SK-N-SH (cell line): Measurements from ENCODE around the gene FAM114A1. TPM values are rescaled to one million over a fixed set of nuclear protein-coding genes. Genes with fewer than 3 reads are reported as not detected.

ENCODE experiments used
- CTCF ChIA-PET: fragments of 300-600, 350-600 bp; formaldehyde crosslinking; extraction: SDS; loops from one replicate; lab custom pipeline; 2021; lab: Yijun Ruan, JAX
- POLR2A ChIA-PET: fragments of 350-600 bp; sonication (Branson Sonifier 250); formaldehyde crosslinking; extraction: SDS; loops from one replicate; lab custom pipeline; 2020; ENCODE audit warnings: antibody characterized with exemption, inconsistent platforms; lab: Yijun Ruan, JAX
- DNase-seq: peaks from one replicate; pipeline ENCODE4 v3.0.0; 2012
- H2AFZ ChIP-seq: fragments of 200-600 bp; sonication (generic); 2 replicates; pipeline ENCODE4 v1.8.1; 2016; ENCODE audit warnings: antibody characterized with exemption, mild to moderate bottlenecking, low read depth
- H3F3A ChIP-seq: fragments of 200-600 bp; sonication (generic); replicated peaks from 2 replicates; pipeline ENCODE3; 2016; ENCODE audit warnings: antibody characterized with exemption, mild to moderate bottlenecking; ENCODE audit not compliant: insufficient read depth
- H3K27ac ChIP-seq, 2 experiments: fragments of 200-500 bp in 1 of 2; fragments of 200-600 bp in 1 of 2; sonication (Bioruptor generic) in 1 of 2; sonication (generic), shearing (Covaris generic) in 1 of 2; 2 replicates each; pipeline versions ENCODE4 v1.5.1 to v1.6.1; 2014 to 2016; ENCODE audit warnings: low read depth in 2 of 2, inconsistent platforms in 1 of 2, low read length in 1 of 2, mild to moderate bottlenecking in 1 of 2, mixed read lengths in 1 of 2
- H3K27me3 ChIP-seq: fragments of 200-600 bp; sonication (generic), shearing (Covaris generic); 2 replicates; pipeline ENCODE4 v1.6.1; 2016; ENCODE audit warnings: mixed run types; ENCODE audit not compliant: insufficient read depth
- H3K36me3 ChIP-seq, 2 experiments: fragments of 200-500 bp in 1 of 2; fragments of 200-600 bp in 1 of 2; sonication (Bioruptor generic) in 1 of 2; sonication (generic) in 1 of 2; replicated peaks in 1 of 2; 2 replicates each; pipeline versions ENCODE3 to v1.5.1; 2014 to 2016; ENCODE audit warnings: low read length in 1 of 2, mild to moderate bottlenecking in 1 of 2; ENCODE audit not compliant: insufficient read depth in 2 of 2, control insufficient read depth in 1 of 2
- H3K4me1 ChIP-seq, 2 experiments: fragments of 200-500 bp in 1 of 2; fragments of 200-600 bp in 1 of 2; sonication (Bioruptor generic) in 1 of 2; sonication (generic), shearing (Covaris generic) in 1 of 2; 2 replicates each; pipeline versions ENCODE4 v1.5.1 to v1.6.1; 2014 to 2016; ENCODE audit warnings: low read depth in 1 of 2, low read length in 1 of 2, mixed run types in 1 of 2; ENCODE audit not compliant: insufficient read depth in 2 of 2, control insufficient read depth in 1 of 2
- H3K4me2 ChIP-seq: fragments of 200-600 bp; sonication (generic), shearing (Covaris generic); 2 replicates; pipeline ENCODE4 v1.6.1; 2017; ENCODE audit warnings: mixed run types
- H3K4me3 ChIP-seq, 2 experiments: fragments of 200-500 bp in 1 of 2; fragments of 200-600 bp in 1 of 2; sonication (Bioruptor generic) in 1 of 2; sonication (generic), shearing (Covaris generic) in 1 of 2; 2 replicates each; pipeline versions ENCODE4 v1.5.1 to v1.8.1; 2014 to 2016; ENCODE audit warnings: low read depth in 2 of 2, inconsistent platforms in 1 of 2, low read length in 1 of 2, mild to moderate bottlenecking in 1 of 2, mixed read lengths in 1 of 2, moderate library complexity in 1 of 2
- H3K79me2 ChIP-seq: fragments of 200-600 bp; sonication (generic); 2 replicates; pipeline ENCODE4 v1.8.1; 2017; ENCODE audit warnings: mild to moderate bottlenecking; ENCODE audit not compliant: insufficient read depth
- H3K9ac ChIP-seq: fragments of 200-600 bp; sonication (generic); 2 replicates; pipeline ENCODE4 v1.6.1; 2017; ENCODE audit warnings: mixed run types
- H3K9me2 ChIP-seq: fragments of 200-600 bp; sonication (generic); 2 replicates; pipeline ENCODE4 v1.6.1; 2017; ENCODE audit warnings: mixed run types
- H3K9me3 ChIP-seq: fragments of 200-600 bp; sonication (generic); 2 replicates; pipeline ENCODE4 v1.6.1; 2017; ENCODE audit warnings: mixed run types, mild to moderate bottlenecking, moderate library complexity
- H4K20me1 ChIP-seq: fragments of 200-600 bp; sonication (generic); 2 replicates; pipeline ENCODE4 v1.6.1; 2017; ENCODE audit warnings: mild to moderate bottlenecking, mixed run types; ENCODE audit not compliant: insufficient read depth
- ELF1 ChIP-seq: IDR thresholded peaks from 2 replicates; pipeline ENCODE4 v1.4.0; 2012
- EZH2phosphoT487 ChIP-seq: fragments of 200-600 bp; sonication (generic); IDR thresholded peaks from 2 replicates; pipeline ENCODE4 v1.6.1; 2017; ENCODE audit warnings: low read depth, mixed run types, mild to moderate bottlenecking, antibody characterized with exemption, moderate library complexity, borderline replicate concordance
- FOSL2 ChIP-seq: IDR thresholded peaks from 2 replicates; pipeline ENCODE4 v1.4.0; 2012; ENCODE audit warnings: low read depth, mild to moderate bottlenecking, moderate library complexity, borderline replicate concordance
- FOXJ3 ChIP-seq: sonication (generic); formaldehyde crosslinking; IDR thresholded peaks from 2 replicates; pipeline ENCODE4 v1.5.1; 2020; ENCODE audit warnings: mild to moderate bottlenecking, missing genetic modification reagents
- FOXM1 ChIP-seq: IDR thresholded peaks from 2 replicates; pipeline ENCODE4 v1.4.0; 2012; ENCODE audit warnings: low read depth, mild to moderate bottlenecking
- GATA2 ChIP-seq: sonication (generic); formaldehyde crosslinking; IDR thresholded peaks from 2 replicates; pipeline ENCODE4 v1.5.0; 2020; ENCODE audit warnings: mild to moderate bottlenecking, missing genetic modification reagents
- NFIC ChIP-seq: IDR thresholded peaks from 2 replicates; pipeline ENCODE4 v1.4.0; 2012; ENCODE audit warnings: borderline replicate concordance
- NRF1 ChIP-seq: IDR thresholded peaks from 2 replicates; pipeline ENCODE4 v1.6.1; 2012; ENCODE audit warnings: low read depth, mild to moderate bottlenecking, low read length
- SIN3A ChIP-seq: IDR thresholded peaks from 2 replicates; pipeline ENCODE4 v1.6.1; 2012; ENCODE audit warnings: low read depth, mild to moderate bottlenecking, low read length, moderate library complexity, borderline replicate concordance
- SMC3 ChIP-seq: IDR thresholded peaks from 2 replicates; pipeline ENCODE4 v1.6.1; 2012; ENCODE audit warnings: low read depth, low read length, improper control_type of control experiment
- TCF12 ChIP-seq: IDR thresholded peaks from 2 replicates; pipeline ENCODE4 v1.4.0; 2012
- WGBS: methylation state at CpG from one replicate; pipeline ENCODE4 v1.1.6; 2017; ENCODE audit warnings: low lambda C conversion rate; 5-methylcytosine and 5-hydroxymethylcytosine counted together
- polyA plus RNA-seq, 3 experiments: library from polyadenylated mRNA; depleted of rRNA; stranded (reverse); fragments of >200 nt; gene quantifications; 2 replicates each; pipeline ENCODE4 v1.2.3, GENCODE V29; 2012
- TF ChIP-seq, protein P1 (sequence below): IDR thresholded peaks from 2 replicates; pipeline ENCODE4 v1.6.1; 2012; ENCODE audit warnings: mild to moderate bottlenecking, low read depth, low read length, moderate library complexity
- TF ChIP-seq, protein P2 (sequence below): fragments of 150-350 bp; IDR thresholded peaks from 2 replicates; pipeline ENCODE4 v1.6.1; 2017; ENCODE audit warnings: antibody characterized with exemption, low read length, low read depth, borderline replicate concordance
- TF ChIP-seq, protein P3 (sequence below): IDR thresholded peaks from 2 replicates; pipeline ENCODE4 v1.4.0; 2012; ENCODE audit warnings: low read depth, borderline replicate concordance
- TF ChIP-seq, protein P4 (sequence below): IDR thresholded peaks from 2 replicates; pipeline ENCODE4 v1.4.0; 2012; ENCODE audit warnings: low read depth, borderline replicate concordance
- TF ChIP-seq, protein P5 (sequence below): IDR thresholded peaks from 2 replicates; pipeline ENCODE4 v1.4.0; 2012; ENCODE audit warnings: low read depth
- TF ChIP-seq, protein P6 (sequence below): fragments of 200-600 bp; sonication (generic); IDR thresholded peaks from 2 replicates; pipeline ENCODE4 v1.6.1; 2017; ENCODE audit warnings: antibody characterized with exemption, mild to moderate bottlenecking, moderate library complexity

Gene FAM114A1
- polyA plus RNA-seq, 1 of the 3 experiments (the other 2 are of a cell fraction): 54.2 TPM

DNA sequence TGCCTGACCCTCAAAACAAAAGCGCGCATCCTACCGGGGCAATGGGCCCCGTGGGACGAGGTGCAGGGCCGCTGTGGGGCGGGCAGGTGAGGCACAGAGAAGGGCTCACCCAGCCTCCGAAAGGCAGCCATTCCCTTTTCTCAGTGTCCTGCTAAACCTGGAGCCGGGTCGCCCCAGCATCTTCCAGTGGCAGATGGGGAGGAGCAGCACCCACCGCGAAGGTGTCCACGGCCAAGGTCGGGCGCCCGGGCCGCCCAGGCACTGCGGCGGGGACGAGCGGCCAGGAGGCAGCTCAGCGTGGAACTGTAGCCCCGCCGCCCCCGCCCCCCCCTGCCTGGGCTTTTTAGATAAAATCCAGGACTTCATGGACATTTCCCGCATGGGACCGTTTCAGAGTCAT, 43.8 kb upstream of the FAM114A1 start (continued):
- TF ChIP-seq, protein P1, sequence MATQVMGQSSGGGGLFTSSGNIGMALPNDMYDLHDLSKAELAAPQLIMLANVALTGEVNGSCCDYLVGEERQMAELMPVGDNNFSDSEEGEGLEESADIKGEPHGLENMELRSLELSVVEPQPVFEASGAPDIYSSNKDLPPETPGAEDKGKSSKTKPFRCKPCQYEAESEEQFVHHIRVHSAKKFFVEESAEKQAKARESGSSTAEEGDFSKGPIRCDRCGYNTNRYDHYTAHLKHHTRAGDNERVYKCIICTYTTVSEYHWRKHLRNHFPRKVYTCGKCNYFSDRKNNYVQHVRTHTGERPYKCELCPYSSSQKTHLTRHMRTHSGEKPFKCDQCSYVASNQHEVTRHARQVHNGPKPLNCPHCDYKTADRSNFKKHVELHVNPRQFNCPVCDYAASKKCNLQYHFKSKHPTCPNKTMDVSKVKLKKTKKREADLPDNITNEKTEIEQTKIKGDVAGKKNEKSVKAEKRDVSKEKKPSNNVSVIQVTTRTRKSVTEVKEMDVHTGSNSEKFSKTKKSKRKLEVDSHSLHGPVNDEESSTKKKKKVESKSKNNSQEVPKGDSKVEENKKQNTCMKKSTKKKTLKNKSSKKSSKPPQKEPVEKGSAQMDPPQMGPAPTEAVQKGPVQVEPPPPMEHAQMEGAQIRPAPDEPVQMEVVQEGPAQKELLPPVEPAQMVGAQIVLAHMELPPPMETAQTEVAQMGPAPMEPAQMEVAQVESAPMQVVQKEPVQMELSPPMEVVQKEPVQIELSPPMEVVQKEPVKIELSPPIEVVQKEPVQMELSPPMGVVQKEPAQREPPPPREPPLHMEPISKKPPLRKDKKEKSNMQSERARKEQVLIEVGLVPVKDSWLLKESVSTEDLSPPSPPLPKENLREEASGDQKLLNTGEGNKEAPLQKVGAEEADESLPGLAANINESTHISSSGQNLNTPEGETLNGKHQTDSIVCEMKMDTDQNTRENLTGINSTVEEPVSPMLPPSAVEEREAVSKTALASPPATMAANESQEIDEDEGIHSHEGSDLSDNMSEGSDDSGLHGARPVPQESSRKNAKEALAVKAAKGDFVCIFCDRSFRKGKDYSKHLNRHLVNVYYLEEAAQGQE: no peak

DNA sequence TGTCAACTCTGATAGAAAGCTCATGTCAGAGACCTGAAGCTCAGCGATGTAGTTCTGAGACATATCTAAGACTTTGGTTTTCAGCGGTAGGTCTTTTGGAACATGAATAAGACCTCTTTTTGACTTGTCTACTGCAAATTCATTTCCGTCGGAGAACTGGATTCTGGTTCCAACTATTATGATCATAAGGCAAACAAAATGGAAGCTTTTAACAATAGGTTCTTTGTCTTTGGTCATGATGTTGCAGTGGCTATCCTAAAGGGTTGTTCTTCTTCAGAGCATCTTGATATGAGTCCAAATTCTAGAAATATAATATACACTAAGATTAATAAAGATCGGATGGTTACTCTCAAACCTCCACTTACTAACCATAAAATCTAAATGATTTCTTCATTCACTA, 38.4 kb upstream of the FAM114A1 start:
- Histone ChIP-seq H3K4me1 (no peaks in the 10 kb centered on the region), H3K9me2 (no peaks in the 10 kb centered on the region), H3K9me3 (0 out of 2 replicates have a peak, but pooled peaks cover 4% of the 10 kb centered on the region), H3K9ac (no peak overlapping the region), H4K20me1 (no peaks in the 10 kb centered on the region), H3K4me3 (no peak overlapping the region), H3K4me2 (no peak overlapping the region), H3K79me2 (no peaks in the 10 kb centered on the region), H3K27ac (no peak overlapping the region), H2AFZ (no peak overlapping the region), H3K36me3 (no peaks in the 10 kb centered on the region), H3K27me3 (no peaks in the 10 kb centered on the region), H3F3A (no peaks in the 10 kb centered on the region)
- CTCF ChIA-PET: interaction anchor here (0.8 kb wide), 1 partner anchor 43 kb away, joined by 3 read pairs; no protein-coding TSS in a partner anchor
- WGBS: 93% methylated on average over 5 of the region's 5 CpGs
- POLR2A ChIA-PET: no interaction called here
- no peak for DNase-seq
- TF ChIP-seq GATA2 (CRISPR knock-in tag) (no peak), SMC3 (no peak), TCF12 (no peak), NFIC (no peak), EZH2phosphoT487 (no peak), NRF1 (no peak), FOSL2 (no peak), FOXM1 (no peak), FOXJ3 (no peak), ELF1 (no peak), SIN3A (no peak)
- TF ChIP-seq, protein P2, sequence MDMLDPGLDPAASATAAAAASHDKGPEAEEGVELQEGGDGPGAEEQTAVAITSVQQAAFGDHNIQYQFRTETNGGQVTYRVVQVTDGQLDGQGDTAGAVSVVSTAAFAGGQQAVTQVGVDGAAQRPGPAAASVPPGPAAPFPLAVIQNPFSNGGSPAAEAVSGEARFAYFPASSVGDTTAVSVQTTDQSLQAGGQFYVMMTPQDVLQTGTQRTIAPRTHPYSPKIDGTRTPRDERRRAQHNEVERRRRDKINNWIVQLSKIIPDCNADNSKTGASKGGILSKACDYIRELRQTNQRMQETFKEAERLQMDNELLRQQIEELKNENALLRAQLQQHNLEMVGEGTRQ: no peak
- TF ChIP-seq, protein P3, sequence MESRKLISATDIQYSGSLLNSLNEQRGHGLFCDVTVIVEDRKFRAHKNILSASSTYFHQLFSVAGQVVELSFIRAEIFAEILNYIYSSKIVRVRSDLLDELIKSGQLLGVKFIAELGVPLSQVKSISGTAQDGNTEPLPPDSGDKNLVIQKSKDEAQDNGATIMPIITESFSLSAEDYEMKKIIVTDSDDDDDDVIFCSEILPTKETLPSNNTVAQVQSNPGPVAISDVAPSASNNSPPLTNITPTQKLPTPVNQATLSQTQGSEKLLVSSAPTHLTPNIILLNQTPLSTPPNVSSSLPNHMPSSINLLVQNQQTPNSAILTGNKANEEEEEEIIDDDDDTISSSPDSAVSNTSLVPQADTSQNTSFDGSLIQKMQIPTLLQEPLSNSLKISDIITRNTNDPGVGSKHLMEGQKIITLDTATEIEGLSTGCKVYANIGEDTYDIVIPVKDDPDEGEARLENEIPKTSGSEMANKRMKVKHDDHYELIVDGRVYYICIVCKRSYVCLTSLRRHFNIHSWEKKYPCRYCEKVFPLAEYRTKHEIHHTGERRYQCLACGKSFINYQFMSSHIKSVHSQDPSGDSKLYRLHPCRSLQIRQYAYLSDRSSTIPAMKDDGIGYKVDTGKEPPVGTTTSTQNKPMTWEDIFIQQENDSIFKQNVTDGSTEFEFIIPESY: no peak
- TF ChIP-seq, protein P4, sequence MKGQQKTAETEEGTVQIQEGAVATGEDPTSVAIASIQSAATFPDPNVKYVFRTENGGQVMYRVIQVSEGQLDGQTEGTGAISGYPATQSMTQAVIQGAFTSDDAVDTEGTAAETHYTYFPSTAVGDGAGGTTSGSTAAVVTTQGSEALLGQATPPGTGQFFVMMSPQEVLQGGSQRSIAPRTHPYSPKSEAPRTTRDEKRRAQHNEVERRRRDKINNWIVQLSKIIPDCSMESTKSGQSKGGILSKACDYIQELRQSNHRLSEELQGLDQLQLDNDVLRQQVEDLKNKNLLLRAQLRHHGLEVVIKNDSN: no peak
- TF ChIP-seq, protein P5, sequence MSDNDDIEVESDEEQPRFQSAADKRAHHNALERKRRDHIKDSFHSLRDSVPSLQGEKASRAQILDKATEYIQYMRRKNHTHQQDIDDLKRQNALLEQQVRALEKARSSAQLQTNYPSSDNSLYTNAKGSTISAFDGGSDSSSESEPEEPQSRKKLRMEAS: no peak
- TF ChIP-seq, protein P6, sequence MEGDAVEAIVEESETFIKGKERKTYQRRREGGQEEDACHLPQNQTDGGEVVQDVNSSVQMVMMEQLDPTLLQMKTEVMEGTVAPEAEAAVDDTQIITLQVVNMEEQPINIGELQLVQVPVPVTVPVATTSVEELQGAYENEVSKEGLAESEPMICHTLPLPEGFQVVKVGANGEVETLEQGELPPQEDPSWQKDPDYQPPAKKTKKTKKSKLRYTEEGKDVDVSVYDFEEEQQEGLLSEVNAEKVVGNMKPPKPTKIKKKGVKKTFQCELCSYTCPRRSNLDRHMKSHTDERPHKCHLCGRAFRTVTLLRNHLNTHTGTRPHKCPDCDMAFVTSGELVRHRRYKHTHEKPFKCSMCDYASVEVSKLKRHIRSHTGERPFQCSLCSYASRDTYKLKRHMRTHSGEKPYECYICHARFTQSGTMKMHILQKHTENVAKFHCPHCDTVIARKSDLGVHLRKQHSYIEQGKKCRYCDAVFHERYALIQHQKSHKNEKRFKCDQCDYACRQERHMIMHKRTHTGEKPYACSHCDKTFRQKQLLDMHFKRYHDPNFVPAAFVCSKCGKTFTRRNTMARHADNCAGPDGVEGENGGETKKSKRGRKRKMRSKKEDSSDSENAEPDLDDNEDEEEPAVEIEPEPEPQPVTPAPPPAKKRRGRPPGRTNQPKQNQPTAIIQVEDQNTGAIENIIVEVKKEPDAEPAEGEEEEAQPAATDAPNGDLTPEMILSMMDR: no peak
- TF ChIP-seq, protein P1: no peak
